Liver (tissue), 9 donors: ENCODE results near the gene THOC2. TPM values are rescaled to one million over a fixed set of nuclear protein-coding genes. Genes with fewer than 3 reads are reported as not detected.
"Not testable (repeated sequence)": the region's sequence is repeated elsewhere in the genome, so short reads cannot be mapped to it uniquely, and the experiment has no call there.

Source experiments
- DNase-seq: peaks from one replicate; pipeline ENCODE4 v3.0.0-alpha.2; 2017; ENCODE audit warnings: low spot score
- H3K27ac ChIP-seq, 2 donors: one replicate each; pipeline ENCODE4 v1.7.0; 2013; ENCODE audit warnings: inconsistent platforms in 2 of 2, low read length in 2 of 2, control low read depth in 1 of 2, low read depth in 1 of 2, mild to moderate bottlenecking in 1 of 2
- H3K27me3 ChIP-seq, 4 donors: one replicate each; pipeline versions ENCODE4 v1.6.1 to v1.7.0; 2013; ENCODE audit warnings: low read length in 3 of 4, inconsistent platforms in 1 of 4, mild to moderate bottlenecking in 1 of 4, moderate library complexity in 1 of 4; ENCODE audit not compliant: control insufficient read depth in 4 of 4, insufficient read depth in 4 of 4
- H3K36me3 ChIP-seq, 4 donors: one replicate each; pipeline versions ENCODE4 v1.6.1 to v1.7.0; 2013; ENCODE audit warnings: low read length in 3 of 4, mild to moderate bottlenecking in 3 of 4, low read depth in 1 of 4, moderate library complexity in 1 of 4; ENCODE audit not compliant: control insufficient read depth in 4 of 4, insufficient read depth in 3 of 4
- H3K4me1 ChIP-seq, 4 donors: one replicate each; pipeline versions ENCODE4 v1.6.1 to v1.7.0; 2013; ENCODE audit warnings: low read length in 3 of 4, mild to moderate bottlenecking in 3 of 4, moderate library complexity in 1 of 4; ENCODE audit not compliant: control insufficient read depth in 4 of 4, insufficient read depth in 4 of 4
- H3K4me3 ChIP-seq, 3 donors: one replicate each; pipeline versions ENCODE4 v1.6.1 to v1.7.0; 2013; ENCODE audit warnings: low read length in 3 of 3, control low read depth in 1 of 3, low read depth in 1 of 3, mild to moderate bottlenecking in 1 of 3
- H3K9ac ChIP-seq, 2 donors: one replicate each; pipeline ENCODE4 v1.7.0; 2013; ENCODE audit warnings: low read length in 2 of 2, mild to moderate bottlenecking in 2 of 2, moderate library complexity in 2 of 2, control low read depth in 1 of 2, low read depth in 1 of 2
- H3K9me3 ChIP-seq, 4 donors: one replicate each; pipeline versions ENCODE4 v1.6.1 to v1.7.0; 2013; ENCODE audit warnings: low read length in 3 of 4; ENCODE audit not compliant: control insufficient read depth in 4 of 4
- SP1 ChIP-seq: IDR thresholded peaks from 2 replicates; pipeline ENCODE4 v1.6.1; 2018; ENCODE audit warnings: antibody characterized with exemption, mild to moderate bottlenecking
- WGBS: extraction: QIAGEN DNeasy Blood & Tissue Kit; methylation state at CpG from one replicate; pipeline ENCODE4 v1.1.7; 2013; 5-methylcytosine and 5-hydroxymethylcytosine counted together
- polyA plus RNA-seq, 2 donors: library from polyadenylated mRNA; stranded (reverse) in 1 of 2; unstranded in 1 of 2; fragments of 200-250 nt in 1 of 2; fragments of >200 nt in 1 of 2; fragmentation: Nextera tagmentation in 1 of 2; extraction: Ambion mirVana in 1 of 2; gene quantifications; one replicate each; pipeline versions ENCODE4 v1.2.1 to v1.2.3, GENCODE V29; 2013 to 2015
- total RNA-seq, 2 donors: library from RNA; depleted of rRNA; stranded (reverse); fragments of >200 nt; gene quantifications; one replicate each; pipeline ENCODE4 v1.2.3, GENCODE V29; 2014
- donor health status: healthy.
- donor health status: healthy.
- donor health status: healthy.
- donor health status: healthy.
- donor health status: healthy.

The THOC2 gene
- total and polyA plus RNA-seq, 4 donors = 10.6 to 55.9 (median 40.7) TPM

GRCh38 chrX:123665197-123665596, 67.7 kb downstream of the THOC2 start:
- no peak for TF ChIP-seq SP1
- WGBS = 86% methylated on average over 3 of the region's 3 CpGs
- no peaks in the 10 kb centered on the region for H3K27me3 ChIP-seq
- H3K27ac ChIP-seq = no peak overlapping the region
- H3K4me1 ChIP-seq = no peaks in the 10 kb centered on the region
- peaks cover 0 to 18% (median 9%) of the 10 kb centered on the region in 4 donors for H3K36me3 ChIP-seq
- no peak overlapping the region for H3K9ac ChIP-seq
- no peak for DNase-seq
- peaks cover 0 to 4% (median 0%) of the 10 kb centered on the region in 4 donors for H3K9me3 ChIP-seq
- no peak overlapping the region for H3K4me3 ChIP-seq

- H3K27me3 ChIP-seq, H3K27ac ChIP-seq, H3K4me1 ChIP-seq, H3K9me3 ChIP-seq, H3K9ac ChIP-seq, DNase-seq, H3K4me3 ChIP-seq: not testable (repeated sequence)
- peaks cover 0 to 18% (median 9%) of the 10 kb centered on the region in 4 donors for H3K36me3 ChIP-seq
- 99% methylated on average over 6 of the region's 6 CpGs for WGBS
These were observed 68.2 kb downstream of the THOC2 start for GRCh38 chrX:123664467-123665167.

- not testable (repeated sequence) for H3K27ac ChIP-seq, DNase-seq, H3K9ac ChIP-seq, H3K4me3 ChIP-seq, H3K27me3 ChIP-seq, H3K4me1 ChIP-seq, H3K9me3 ChIP-seq
- H3K36me3 ChIP-seq = peaks cover 0 to 18% (median 9%) of the 10 kb centered on the region in 4 donors
- WGBS = 97% methylated on average over 3 of the region's 3 CpGs
These were observed 69.1 kb downstream of the THOC2 start for GRCh38 chrX:123663720-123664119.

GRCh38 chrX:123656507-123656906, 76.3 kb downstream of the THOC2 start:
- H3K36me3 ChIP-seq, H3K4me3 ChIP-seq, H3K9me3 ChIP-seq, H3K27me3 ChIP-seq, H3K9ac ChIP-seq, DNase-seq, H3K27ac ChIP-seq, H3K4me1 ChIP-seq: not testable (repeated sequence)
- 96% methylated on average over 9 of the region's 9 CpGs for WGBS

GRCh38 chrX:123648811-123649181, 84.1 kb downstream of the THOC2 start:
- not testable (repeated sequence) for DNase-seq, H3K27ac ChIP-seq
- WGBS = 64% methylated on average over 6 of the region's 6 CpGs

More at GRCh38 chrX:123648811-123649181, 84.1 kb downstream of the THOC2 start:
- H3K9ac ChIP-seq, H3K4me3 ChIP-seq, H3K36me3 ChIP-seq, H3K27me3 ChIP-seq, H3K9me3 ChIP-seq, H3K4me1 ChIP-seq: not testable (repeated sequence)
